Activated CD8-positive, alpha-beta memory T cell treated with anti-CD3 and anti-CD28 coated beads for 24 hours (primary cell): ENCODE data around the gene LRCH1.

Source experiments
- DNase-seq: peaks from one replicate; pipeline ENCODE4 v3.0.0-alpha.2; 2020

The LRCH1 gene

DNA sequence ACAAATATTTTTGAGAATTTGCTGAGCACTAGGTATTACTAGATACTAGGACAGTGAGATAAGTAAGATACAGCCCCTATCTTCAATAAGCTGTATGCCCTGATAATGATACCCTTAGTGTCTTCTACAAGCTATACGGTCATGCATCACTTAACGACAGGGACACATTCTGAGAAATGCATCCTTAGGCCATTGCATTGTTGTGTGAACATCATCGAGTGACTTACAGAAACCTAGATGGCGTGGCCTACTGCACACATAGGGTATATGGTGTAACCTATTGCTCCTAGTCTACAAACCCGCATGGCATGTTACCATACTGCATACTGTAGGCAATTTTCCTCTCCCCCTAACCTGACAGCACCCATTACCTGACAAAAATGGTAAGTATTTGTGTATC, 64.9 kb downstream of the LRCH1 start:
- DNase-seq = no peak

DNA sequence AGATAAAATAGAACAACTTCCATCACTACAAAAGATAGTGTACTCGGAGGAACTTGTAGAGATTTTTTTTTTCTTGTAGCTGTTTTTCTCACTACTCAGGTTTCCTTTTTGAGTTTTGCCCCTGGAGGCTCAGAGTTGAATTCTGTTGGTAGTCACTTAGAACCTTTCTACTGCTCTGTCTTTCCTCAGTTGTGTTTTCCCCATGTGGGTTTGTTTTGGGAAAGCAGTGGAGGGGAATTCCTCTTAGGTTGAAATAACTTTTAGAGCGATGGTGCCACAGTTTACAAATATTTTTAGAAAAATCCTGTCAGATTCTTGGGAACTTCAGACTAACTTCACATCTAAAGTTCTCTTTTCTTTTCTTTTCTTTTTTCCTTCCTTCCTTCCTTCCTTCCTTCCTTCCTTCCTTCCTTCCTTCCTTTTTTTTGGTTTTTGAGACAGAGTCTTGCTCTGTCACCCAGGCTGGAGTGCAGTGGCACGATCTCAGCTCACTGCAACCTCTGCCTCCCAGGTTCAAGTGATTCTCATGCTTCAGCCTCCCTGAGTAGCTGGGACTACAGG, 65.8 kb downstream of the LRCH1 start:
- DNase-seq = no peak

DNA sequence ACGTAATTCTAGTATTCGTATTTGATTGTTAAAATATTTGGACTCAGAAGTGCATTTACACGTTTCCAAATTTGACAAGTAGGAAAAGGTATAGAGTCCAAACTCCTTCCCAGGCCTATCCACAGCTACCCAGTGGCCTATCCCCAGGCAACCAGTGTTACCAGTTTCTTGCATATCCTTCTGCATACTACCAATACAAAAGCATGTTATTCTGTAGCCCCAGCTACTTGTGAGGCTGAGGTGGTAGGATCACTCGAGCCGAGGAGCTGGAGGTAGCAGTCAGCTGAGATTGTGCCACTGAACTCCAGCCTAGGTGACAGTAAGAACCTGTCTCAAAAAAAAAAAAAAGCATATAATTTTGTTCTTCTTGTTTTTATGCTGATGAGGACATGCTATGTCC, 67.1 kb downstream of the LRCH1 start:
- no peak for DNase-seq

DNA sequence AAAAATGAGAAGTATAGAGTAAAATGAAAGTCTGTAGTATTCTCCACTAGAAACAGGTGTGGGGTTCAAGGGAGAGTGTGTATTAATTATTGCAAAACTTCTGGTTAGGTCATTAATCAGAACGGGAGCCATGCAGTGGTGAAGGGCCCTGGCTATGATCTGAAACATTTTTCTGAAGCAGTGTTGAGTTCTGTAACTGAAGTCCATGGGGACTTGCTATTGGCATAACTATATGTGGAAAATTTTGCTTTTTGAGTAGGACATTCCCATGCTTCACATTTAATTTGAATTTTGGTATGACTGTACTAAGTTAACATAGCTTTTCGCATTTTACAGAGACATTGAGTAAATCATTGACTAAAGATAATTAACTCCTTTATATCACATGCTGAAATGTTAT, 67.5 kb downstream of the LRCH1 start:
- DNase-seq = no peak

DNA sequence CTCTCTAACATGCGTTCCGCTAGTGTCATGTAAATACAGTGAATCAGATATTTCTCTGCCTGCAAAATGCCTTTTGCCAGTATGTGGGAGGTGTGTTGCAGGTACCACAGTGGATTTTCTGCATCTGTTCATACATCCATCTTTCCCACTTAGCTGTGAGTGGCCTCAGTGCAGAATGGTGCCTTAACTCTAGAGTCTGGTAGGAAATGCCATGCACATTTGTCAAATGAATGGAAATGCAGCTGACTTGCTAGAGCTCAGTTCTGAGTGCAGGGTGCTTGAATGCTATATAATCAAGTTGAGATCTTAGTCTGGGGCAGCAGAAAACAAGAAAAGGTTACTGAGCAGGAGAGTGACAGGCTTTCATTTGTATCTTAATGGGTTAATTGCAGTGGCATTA, 68.2 kb downstream of the LRCH1 start:
- no peak for DNase-seq

DNA sequence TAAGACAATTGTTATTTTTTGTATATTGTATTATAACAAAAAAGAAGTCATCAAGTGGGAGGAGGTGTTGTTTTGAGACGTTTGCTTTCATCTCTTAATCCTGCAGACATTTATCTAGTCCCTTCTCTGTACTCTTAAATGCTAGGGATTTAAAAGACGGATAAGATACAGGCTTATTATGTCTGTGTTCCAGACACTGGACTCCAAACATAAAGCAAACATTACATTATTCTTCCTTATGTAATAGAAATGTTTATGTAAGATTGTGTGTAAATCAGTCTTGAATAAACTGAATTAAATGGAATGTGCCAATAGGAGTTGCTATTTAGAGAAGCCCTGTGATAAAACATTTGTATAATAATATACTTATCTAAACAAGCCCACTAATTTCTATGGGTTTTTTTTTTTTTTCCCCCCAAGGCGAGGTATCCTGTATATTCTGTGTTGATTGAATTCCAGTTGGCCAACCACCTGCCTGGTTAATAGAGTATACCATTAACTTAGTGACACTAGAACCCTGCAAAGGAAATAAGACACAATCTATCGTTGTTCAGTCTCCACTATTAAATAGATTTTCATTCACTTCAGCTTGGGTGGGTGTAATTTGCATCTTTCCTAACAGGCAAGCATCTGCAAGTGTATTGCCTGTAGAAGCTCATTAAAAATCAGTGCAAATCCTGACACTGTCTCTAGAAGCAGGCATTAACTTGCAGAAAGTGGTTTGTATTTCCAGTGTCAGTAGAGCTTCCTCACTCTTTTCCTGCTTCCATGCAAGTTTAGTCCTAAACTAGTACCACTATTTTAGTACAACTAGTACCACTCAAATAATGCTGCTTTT, 69.0 kb downstream of the LRCH1 start:
- DNase-seq = no peak

DNA sequence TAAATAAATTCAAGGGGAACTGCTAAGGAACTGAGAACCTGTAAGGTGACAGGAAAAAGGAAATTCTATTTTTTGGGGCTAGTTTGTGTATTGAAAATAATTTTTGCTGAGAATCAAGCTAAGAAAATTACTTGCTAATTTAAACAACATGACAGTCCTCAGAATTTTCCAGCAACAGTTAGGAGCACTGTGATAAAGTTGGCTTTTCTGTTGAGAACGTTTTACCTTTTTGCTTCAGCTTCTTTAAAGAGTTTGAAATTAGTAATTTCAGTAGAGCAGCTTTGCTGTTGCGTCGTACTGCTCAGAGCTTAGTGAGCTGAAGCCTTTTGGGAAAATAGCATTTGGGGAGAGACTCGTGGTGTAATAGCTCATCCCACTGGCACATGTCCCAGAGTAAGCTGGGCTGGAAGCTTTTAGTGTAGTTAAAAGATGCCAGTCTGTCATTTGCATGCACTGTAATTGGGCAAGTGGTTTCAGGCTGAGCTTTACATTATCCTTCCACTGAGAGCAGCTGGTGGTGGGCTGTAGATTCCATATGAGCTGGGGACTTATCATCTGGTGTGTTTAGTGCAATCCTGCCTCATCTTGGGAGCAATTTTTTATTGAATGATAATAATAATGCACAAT, 69.8 kb downstream of the LRCH1 start:
- no peak for DNase-seq

DNA sequence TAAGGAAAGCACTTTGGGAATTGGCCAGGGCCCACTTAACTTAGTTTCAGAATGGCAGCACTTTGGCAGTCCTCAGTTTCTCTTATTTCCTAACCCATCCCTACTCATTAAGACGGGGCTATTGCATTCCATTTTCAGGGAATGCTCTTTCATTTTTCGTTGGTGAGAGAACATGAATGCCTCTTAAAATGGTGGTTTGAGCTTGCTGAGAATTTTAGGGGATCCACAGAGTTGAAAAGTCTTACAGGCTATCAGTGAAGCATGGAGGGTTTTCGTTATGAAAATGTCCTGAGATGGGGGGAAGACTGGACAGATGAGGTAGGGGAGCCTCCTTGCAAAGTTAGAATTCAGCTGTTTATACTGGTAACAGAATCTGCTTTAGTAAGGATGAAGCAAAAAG, 71.4 kb downstream of the LRCH1 start:
- no peak for DNase-seq

DNA sequence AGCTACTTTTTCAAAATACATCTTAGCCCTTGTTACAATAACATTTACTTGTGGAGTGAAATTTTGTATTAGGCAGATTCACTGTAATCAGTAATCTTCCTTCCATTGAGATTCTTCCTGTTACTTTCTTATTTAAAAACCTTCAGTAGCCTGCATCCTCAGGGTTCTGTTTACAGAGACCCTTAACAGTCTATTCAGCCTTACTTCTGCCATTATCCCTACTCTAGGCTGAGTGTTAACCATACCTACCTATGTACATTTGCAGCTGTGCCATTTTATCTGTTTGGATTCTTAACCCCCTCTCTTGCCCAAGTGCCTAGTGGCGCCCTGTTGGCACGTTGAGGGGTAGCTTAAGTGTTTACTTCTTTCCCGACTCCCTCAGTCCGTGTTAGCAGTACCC, 71.9 kb downstream of the LRCH1 start:
- DNase-seq = no peak

DNA sequence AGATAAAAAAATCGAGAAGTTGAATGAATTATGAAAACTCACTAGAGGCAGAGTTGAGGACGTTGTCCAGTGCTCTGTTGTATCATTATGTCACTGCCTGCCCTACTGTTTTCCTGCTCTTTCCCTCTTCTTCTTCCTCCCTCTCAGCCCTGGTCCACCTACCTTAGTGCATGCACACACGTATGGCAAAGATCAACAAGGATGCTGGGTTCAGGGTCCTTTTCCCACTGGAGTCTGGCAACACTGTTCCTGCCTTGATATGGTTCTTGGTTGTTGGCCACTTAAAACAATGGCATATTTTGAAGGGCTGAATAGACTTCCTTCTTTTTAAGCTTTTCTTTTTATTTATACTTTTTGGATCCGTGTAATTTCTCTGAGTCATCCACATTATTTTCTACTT, 74.5 kb downstream of the LRCH1 start:
- DNase-seq = no peak

DNA sequence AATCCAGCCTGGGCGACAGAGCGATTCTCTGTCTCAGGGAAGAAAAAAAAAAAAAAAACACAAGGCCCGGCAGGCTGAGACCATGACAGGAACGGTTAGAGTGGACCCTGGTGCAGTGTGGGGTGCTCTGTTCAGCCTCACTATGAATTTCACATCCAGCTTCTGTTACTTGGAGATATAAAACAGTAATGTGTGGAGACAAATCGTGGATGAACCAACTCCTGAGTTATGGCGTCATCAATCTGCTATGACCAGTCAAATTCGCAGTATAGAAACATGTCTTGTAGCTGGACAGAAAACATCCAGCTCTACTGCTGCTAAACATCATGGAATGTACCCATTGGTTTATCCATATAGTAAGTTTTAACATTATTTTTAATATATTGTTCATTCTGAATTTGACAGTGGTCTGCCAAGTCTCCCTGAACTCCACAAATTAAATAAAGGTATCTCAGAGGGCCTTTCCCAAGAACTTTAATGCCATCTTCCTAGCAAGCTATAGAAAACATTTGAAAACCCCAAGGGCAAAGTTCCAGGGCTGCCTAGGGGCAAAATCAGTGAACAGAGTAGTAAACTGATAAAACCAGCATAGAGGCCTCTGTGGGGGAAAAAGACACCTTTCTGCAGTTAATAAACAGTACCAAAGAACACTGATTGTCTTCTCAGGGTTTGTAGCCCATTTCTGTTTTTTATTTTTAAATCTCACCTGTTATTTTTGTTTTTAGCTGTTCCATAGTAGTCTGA, 75.8 kb downstream of the LRCH1 start:
- DNase-seq = no peak

DNA sequence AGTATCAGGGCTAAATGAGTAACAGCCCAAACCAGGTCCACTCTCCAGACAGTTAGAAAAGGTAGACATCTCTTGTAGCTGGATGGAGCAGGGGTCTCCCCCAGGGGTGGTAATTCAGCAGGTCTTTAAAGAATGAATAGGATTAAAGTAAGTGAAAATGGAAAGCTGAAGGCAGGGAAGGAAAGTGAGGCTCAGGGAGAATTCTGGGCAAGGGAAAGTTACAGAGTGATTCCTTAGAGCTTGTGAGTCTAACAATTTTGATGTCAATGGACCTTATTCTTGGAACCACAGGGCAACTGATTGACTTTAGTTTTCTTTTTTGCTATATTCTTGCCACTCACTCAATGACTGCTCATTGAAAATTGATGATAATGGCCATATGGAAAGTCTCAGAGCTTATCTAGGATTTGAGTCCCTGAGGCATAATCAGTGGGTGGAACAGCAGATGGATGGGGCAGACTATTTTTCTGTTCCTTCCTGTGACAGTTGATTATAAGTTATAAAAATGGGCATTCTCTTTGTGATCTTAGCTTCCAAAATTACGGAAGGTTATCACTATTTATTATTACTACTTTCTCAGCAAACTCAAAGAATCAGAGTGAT, 76.9 kb downstream of the LRCH1 start:
- DNase-seq = no peak

DNA sequence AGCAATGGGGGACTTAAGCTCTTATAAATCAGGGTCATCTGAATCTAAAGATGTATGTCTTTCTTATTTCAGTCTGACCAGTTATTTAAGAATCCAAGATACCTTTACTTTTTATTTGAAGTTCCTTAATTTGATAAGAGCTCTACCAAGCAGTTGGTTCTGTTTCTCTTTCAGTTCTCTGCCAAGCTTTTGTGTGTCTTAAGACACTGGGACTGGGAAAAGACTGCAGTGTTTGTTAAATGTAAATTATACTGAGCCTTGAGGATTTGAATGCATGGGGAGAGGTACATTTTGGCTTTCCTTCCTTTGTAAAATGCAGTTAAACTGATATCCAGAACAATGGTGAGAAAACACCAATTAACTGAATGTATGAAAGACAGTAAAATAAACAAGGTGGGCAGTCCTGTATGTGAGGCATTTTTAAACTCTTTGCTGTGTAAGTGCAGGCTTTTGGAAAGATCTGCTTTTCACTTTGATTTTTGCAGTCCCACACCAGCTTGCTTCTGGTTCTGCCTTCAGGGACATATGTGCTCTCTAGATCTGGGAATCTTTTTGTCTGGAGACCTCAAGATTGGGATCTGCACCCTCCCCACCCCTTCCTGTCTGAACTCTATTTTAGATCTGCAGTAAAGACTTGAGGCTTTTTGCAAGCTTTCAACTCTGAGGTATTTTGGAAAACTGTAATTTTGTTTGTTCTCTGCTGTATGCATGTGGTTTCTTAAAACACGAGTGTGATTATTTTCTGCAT, 77.6 kb downstream of the LRCH1 start:
- DNase-seq = no peak

DNA sequence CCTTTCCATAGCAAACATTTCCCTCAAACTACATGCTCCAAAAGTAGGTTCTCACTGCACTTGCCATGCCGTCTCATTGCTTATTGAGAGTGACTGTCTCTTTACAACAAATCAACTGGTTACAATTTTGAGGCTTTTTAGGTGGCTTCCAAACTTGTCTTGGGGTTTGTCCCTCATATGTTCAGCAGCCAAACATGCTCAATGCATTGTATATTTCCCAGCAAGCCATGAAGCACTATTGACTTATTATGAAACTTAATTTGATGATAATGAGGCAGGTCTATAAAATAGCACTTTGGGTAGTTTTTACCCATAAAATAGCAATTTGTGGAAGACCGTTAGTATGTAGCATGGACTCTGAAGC, 78.2 kb downstream of the LRCH1 start:
- no peak for DNase-seq

DNA sequence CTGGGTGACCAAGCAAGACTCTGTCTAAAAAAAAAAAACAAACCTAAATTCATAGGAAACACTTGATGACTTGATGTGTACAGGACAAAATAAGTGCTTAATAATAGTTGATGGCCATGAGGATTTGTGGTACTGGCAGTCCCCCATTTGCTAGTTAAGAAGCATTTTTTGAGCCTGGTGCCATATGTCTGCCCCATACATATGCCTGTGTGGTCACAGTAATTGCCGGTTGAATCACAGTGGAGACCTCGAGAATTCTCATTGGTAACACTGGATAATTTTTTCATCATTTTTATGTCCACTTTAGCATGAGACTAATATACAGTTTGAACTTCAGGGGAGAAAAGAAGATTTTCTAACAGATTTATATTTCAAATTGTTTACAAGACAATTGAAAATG, 79.2 kb downstream of the LRCH1 start:
- DNase-seq = no peak

DNA sequence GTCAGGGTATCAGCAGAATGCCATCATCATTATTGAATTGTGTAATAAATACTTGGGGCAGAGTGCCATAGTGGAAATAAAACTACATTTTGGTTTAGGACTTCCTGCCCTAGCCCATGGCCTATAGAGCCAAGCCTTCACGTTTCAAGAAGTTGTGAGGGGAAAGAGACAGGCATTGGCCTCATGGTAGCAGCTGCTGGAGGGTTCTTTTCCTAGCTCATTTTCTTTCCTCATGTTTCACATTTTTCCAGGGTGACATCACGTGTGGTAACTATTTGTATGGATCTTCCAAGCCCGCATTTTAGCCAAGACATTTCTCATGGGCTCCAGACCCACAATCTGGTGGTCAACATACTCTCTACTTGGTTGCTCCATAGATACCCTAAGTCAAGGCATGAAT, 80.4 kb downstream of the LRCH1 start:
- no peak for DNase-seq

DNA sequence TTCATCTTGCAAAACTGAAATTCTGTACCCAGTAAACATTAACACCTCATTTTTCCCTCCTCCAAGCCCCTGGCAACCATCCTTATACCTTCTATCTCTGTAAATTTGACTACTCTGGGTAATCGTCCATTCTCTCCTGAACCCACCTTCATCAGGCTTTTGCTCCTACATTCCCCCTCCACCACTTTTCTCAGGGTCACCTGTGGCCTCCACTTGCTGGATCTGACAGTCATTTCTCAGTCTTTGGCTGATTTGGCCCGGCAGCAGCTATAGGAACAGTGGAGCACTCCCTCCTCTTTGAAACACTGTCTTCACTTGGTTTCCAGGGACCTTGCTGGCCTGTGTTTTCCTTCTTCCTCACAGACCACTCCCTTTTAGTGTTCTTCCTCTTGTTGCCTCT, 83.5 kb downstream of the LRCH1 start:
- DNase-seq = no peak

DNA sequence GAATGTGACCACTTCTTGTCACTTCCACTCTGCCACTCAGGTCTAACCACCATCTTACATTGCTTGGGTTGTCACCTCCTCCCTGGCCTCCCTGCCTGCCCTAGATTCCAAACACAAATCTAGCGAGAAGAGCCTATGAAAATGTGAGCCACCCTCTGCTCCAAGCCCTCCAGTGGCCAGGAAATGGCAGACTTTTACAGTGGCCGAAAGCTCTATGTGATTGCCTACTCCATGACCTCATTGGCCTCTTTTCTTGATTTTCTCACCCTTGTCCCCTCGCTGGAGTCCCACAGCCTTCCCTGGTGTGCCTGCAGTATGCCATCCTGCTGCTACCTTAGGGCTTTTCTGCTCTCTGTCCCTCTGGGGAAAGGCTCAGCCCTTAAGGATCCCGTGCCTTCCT, 84.2 kb downstream of the LRCH1 start:
- DNase-seq = no peak

DNA sequence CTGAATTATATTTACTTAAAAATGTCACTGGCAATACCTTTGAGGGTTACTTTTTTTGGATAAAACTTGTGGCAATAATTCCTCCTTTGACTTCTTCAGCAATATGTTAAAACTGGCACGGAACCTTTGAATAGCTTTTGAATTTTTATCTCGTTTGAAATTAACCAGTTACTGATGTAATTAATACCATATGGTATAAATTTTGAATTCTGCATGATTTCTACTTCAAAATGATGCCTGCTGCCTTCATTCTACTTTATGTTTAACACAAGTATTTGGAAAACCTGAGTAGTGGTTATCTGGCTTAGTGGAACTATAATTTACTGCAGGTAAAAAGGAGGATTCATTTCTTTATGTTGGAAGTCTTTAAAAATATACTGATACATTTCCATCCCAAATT, 85.3 kb downstream of the LRCH1 start:
- no peak for DNase-seq

DNA sequence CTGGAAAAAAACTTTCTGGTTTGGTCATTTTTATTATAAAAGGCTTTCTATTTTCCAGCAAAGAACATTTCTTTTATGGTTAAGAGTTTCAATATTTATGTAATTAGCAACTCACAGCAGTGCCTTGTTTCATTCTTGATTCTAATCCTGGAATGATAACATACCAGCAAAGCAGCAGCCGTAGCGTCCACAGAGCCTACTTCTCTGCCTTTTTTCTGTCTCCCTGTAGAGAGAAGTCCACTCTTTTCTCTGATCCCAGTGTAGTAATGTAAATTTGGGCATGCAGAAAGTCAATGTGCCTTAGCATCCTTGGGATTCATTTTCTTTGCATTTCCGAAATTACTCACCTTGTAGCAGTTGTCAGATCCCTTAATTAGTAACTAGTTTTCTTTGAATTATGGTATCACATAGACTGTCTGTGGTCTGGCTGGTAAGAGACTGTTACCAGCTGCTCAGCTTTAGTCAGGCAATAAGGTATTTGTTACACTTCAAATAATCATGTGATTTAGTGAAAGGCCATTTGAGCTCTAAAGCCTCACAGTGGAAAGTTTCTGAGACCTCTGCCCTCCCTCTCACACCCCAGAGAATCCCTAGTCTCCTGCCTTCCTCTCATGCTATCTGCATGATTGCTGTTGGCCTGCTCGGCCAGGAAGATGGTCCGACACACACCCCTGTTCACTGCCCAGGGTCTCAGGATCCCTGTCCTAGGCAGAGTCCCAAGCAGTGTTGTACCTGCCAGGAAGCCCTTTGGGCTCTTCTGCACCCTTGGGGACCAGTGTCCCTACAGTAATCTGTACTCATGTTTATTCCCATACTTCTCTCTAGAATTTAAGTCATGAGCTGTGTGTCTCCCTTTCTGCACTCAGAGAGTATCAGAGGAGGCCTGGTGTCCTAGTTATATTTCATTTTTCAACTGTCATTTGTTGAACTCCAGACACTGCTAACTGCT, 86.3 kb downstream of the LRCH1 start:
- DNase-seq = no peak

DNA sequence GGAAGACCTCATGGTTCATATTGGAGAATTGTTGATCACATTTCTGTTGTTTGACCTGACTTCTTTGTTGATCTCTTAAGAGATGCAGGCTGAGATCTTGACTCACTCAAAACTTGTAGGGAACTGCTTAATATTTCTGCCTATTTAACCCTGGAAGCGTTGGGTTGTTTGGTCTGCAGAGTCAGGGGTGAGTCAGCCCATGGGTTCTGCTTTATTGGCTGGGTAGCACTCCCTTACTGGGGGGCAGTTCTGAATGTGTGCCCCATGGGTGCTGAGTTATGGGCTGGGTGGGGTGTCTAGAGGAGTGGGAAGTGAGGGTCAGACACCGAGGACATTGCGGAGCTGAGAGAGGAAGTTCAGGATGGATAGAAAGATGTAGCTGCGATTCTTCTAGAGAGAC, 87.9 kb downstream of the LRCH1 start:
- DNase-seq = no peak
